Heart left ventricle (tissue), 16 donors: ENCODE results near the gene SERPINA1. TPM values are rescaled to one million over a fixed set of nuclear protein-coding genes. Genes with fewer than 3 reads are reported as not detected.
"Not testable (repeated sequence)": the region's sequence is repeated elsewhere in the genome, so short reads cannot be mapped to it uniquely, and the experiment has no call there.

Experiments
- ATAC-seq, 4 donors: fragments of 200-7000 bp; cut with Tn5 transposase; one replicate each; pipeline ENCODE4 v1.9.1; 2020 to 2022; ENCODE audit warnings: moderate library complexity in 4 of 4, mild to moderate bottlenecking in 3 of 4, moderate number of reproducible peaks in 1 of 4
- DNase-seq, 5 donors: peaks; one replicate each; pipeline ENCODE4 v3.0.0-alpha.2; 2020
- H3K27ac ChIP-seq, 12 donors: fragments of 200-600 bp; sonication (generic) in 4 of 12; one replicate each; pipeline versions ENCODE4 v1.5.0 to v1.8.0; 2016 to 2022; ENCODE audit warnings: mild to moderate bottlenecking in 2 of 12
- H3K27me3 ChIP-seq, 9 donors: fragments of 200-600 bp; sonication (generic) in 2 of 9; one replicate each; pipeline versions ENCODE4 v1.5.1 to v1.8.0; 2016 to 2022; ENCODE audit warnings: mild to moderate bottlenecking in 3 of 9
- H3K36me3 ChIP-seq, 9 donors: fragments of 200-600 bp; sonication (generic) in 2 of 9; one replicate each; pipeline versions ENCODE4 v1.5.0 to v1.8.0; 2018 to 2022; ENCODE audit warnings: mild to moderate bottlenecking in 2 of 9
- H3K4me1 ChIP-seq, 12 donors: fragments of 200-600 bp; sonication (generic) in 4 of 12; one replicate each; pipeline versions ENCODE4 v1.5.0 to v1.8.0; 2016 to 2022; ENCODE audit warnings: mild to moderate bottlenecking in 3 of 12
- H3K4me3 ChIP-seq, 12 donors: fragments of 200-600 bp; sonication (generic) in 4 of 12; one replicate each; pipeline versions ENCODE4 v1.5.0 to v1.8.0; 2017 to 2022; ENCODE audit warnings: mild to moderate bottlenecking in 9 of 12, moderate library complexity in 4 of 12
- H3K9me3 ChIP-seq, 12 donors: fragments of 200-600 bp; sonication (generic) in 4 of 12; one replicate each; pipeline versions ENCODE4 v1.5.0 to v1.8.0; 2016 to 2022; ENCODE audit warnings: mild to moderate bottlenecking in 1 of 12
- CTCF ChIP-seq, 12 donors: fragments of 200-600 bp; sonication (generic) in 4 of 12; IDR thresholded peaks; one replicate each; pipeline versions ENCODE4 v1.5.0 to v1.8.0; 2018 to 2022; ENCODE audit warnings: antibody characterized with exemption in 12 of 12, mild to moderate bottlenecking in 5 of 12
- POLR2A ChIP-seq, 2 donors: fragments of 450-650 bp; IDR thresholded peaks; one replicate each; pipeline ENCODE4 v1.6.1; 2017; ENCODE audit warnings: antibody characterized with exemption in 2 of 2, mild to moderate bottlenecking in 2 of 2, moderate library complexity in 2 of 2
- WGBS, 4 donors: extraction: QIAGEN DNeasy Blood & Tissue Kit in 2 of 4; methylation state at CpG; one replicate each; pipeline versions ENCODE4 v1.1.5 to v1.1.7; 2013 to 2018; 5-methylcytosine and 5-hydroxymethylcytosine counted together
- intact Hi-C, 10 donors: fragments of 100-400 bp; cut with DNase I; formaldehyde crosslinking; loops; one replicate each; pipeline versions ENCODE4 v1.11.1 to v1.14.2; 2022
- polyA plus RNA-seq, 2 donors: library from polyadenylated mRNA; stranded (reverse); fragments of 200-250 nt; gene quantifications; one replicate each; pipeline ENCODE4 v1.2.3, GENCODE V29; 2013
- total RNA-seq, 9 donors: library from RNA; depleted of rRNA in 2 of 9; stranded (reverse); fragments of >200 nt in 2 of 9; fragmentation: NEBNext Ultra II Directional in 3 of 9; extraction: Animal tissue kit (Norgen Biotek cat#: 25700) in 3 of 9; gene quantifications; one replicate each; pipeline versions ENCODE4 v1.1.0 to v1.2.4, GENCODE V29; 2016 to 2023
- donor health status: ischemic (EF 13 %, LVEDD 7.1; RV severe dilation, severe dysfunction).
- donor health status: healthy with polysubstance abuse.
- donor health status: DM: no; HTN: yes; CAD: no.
- donor health status: DM: no; HTN: no; CAD: no.
- donor health status: ischemic (EF 25% LVEDD 6.9; RV normal size, moderate dysfunction).
- donor health status: ischemic (EF 25% LVEDD 5.7; RV mildly dilated, moderate dysfunction).
- donor health status: healthy.
- donor health status: DM: yes; HTN: yes; CAD: no.
- donor health status: ischemic (EF 35%, LVEDD 5.7; RV mildly dilated, moderate dysfunction).
- donor health status: nonischemic (EF 11% LVEDD 7.7; RV severe dilation, severe dysfunction).
- donor health status: DM: yes; HTN: yes; CAD: no.
- donor health status: PGD.
- donor health status: ischemic (EF 29% LVEDD 5.4; RV normal size, mild dysfunction).
- donor health status: nonischemic (EF 23%, LVEDD 6.1; RV moderate dilation, normal function).

SERPINA1 gene
- total and polyA plus RNA-seq, 11 donors = 0.99 to 53.4 (median 4.4) TPM

GRCh38 chr14:94372021-94372605, 16.3 kb downstream of the SERPINA1 start:
- no peak overlapping the region for H3K27ac ChIP-seq
- no peaks in the 10 kb centered on the region for H3K9me3 ChIP-seq
- no peaks in the 10 kb centered on the region for H3K36me3 ChIP-seq
- intact Hi-C loops = no loop called here
- ATAC-seq (no peak), DNase-seq (no peak)
- H3K4me1 ChIP-seq = no peaks in the 10 kb centered on the region
- no peak overlapping the region for H3K4me3 ChIP-seq
- no peak for TF ChIP-seq CTCF (IDR thresholded peaks at IDR 0.05)
- WGBS, 4 donors = 69 to 76% (median 72%) methylated on average over 13 of the region's 13 CpGs
- H3K27me3 ChIP-seq = peaks cover 0 to 19% (median 0%) of the 10 kb centered on the region in 9 donors

- H3K4me1 ChIP-seq = no peaks in the 10 kb centered on the region
- peaks cover 0 to 13% (median 0%) of the 10 kb centered on the region in 9 donors for H3K27me3 ChIP-seq
- no peaks in the 10 kb centered on the region for H3K9me3 ChIP-seq
- ATAC-seq (no peak), DNase-seq (no peak)
- intact Hi-C loops = no loop called here
- WGBS, 4 donors = 75 to 86% (median 78%) methylated on average over 2 to 6 of the region's 6 CpGs
- H3K4me3 ChIP-seq = no peak overlapping the region
- no peak overlapping the region for H3K27ac ChIP-seq
- TF ChIP-seq CTCF (IDR thresholded peaks at IDR 0.05) (no peak), POLR2A (IDR thresholded peaks at IDR 0.05) (no peak)
- no peaks in the 10 kb centered on the region for H3K36me3 ChIP-seq
These were observed 17.9 kb downstream of the SERPINA1 start for GRCh38 chr14:94370524-94370910.

- H3K4me3 ChIP-seq, DNase-seq, H3K4me1 ChIP-seq, ATAC-seq, H3K36me3 ChIP-seq, intact Hi-C loops, H3K9me3 ChIP-seq, H3K27ac ChIP-seq: not testable (repeated sequence)
- H3K27me3 ChIP-seq = peaks cover 0 to 13% (median 0%) of the 10 kb centered on the region in 9 donors
- WGBS, 4 donors = 79 to 85% (median 83%) methylated on average over 8 to 19 of the region's 22 CpGs
These were observed 18.5 kb downstream of the SERPINA1 start for GRCh38 chr14:94369766-94370523.

DNA sequence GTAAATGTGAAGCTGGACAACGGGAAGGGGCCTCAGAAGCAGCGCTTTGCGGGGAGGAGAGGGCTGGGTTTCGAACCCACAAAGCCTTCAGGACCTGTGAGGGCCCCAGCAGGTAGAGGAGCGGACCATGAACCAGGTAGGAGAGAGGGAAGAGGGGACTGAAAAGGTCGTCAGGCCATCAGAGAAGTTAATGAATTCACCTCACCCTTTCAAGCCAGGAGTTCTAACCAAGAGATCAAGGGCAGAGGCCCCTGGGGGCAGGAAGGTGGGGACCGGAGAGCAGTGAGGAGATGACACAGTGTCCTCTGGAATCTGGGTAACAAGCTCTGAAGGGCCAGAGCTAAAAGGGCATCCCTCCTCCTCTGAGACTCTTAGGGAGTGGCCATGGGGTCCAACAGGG, 19.4 kb downstream of the SERPINA1 start:
- 74 to 82% (median 79%) methylated on average over 7 of the region's 7 CpGs for WGBS, 4 donors
- TF ChIP-seq CTCF (IDR thresholded peaks at IDR 0.05) (no peak), POLR2A (IDR thresholded peaks at IDR 0.05) (no peak)
- no peak overlapping the region for H3K27ac ChIP-seq
- peaks cover 0 to 13% (median 0%) of the 10 kb centered on the region in 9 donors for H3K27me3 ChIP-seq
- no peaks in the 10 kb centered on the region for H3K4me1 ChIP-seq
- H3K36me3 ChIP-seq = no peaks in the 10 kb centered on the region
- ATAC-seq = no peak
- H3K4me3 ChIP-seq = no peak overlapping the region
- DNase-seq = no peak
- H3K9me3 ChIP-seq = no peaks in the 10 kb centered on the region
- intact Hi-C loops = no loop called here
